ENCODE results near the gene ASAP3. TPM values are rescaled to one million over a fixed set of nuclear protein-coding genes. Genes with fewer than 3 reads are reported as not detected.
"Not testable (repeated sequence)": the region's sequence is repeated elsewhere in the genome, so short reads cannot be mapped to it uniquely, and the experiment has no call there.

The ASAP3 gene
- total RNA-seq, 1 experiment from 2014 or later: 1.6 TPM

- in situ Hi-C loops (cut with HindIII; ENCODE audit: low pct_unique_long_range_greater_than_20kb, low sequenced_read_pairs): no loop called here
These were observed 90.3 kb downstream of the ASAP3 start for GRCh38 chr1:23393706-23394105.

GRCh38 chr1:23392125-23392855, 91.7 kb downstream of the ASAP3 start:
- in situ Hi-C loops (cut with HindIII; ENCODE audit: low pct_unique_long_range_greater_than_20kb, low sequenced_read_pairs): no loop called here
- no peak for DNase-seq (ENCODE audit: low read depth)

More at GRCh38 chr1:23393706-23394105, 90.3 kb downstream of the ASAP3 start:
- DNase-seq (ENCODE audit: low read depth): peak; percentile 89

- in situ Hi-C loops (cut with HindIII; ENCODE audit: low pct_unique_long_range_greater_than_20kb, low sequenced_read_pairs): no loop called here
- no peak for DNase-seq (ENCODE audit: low read depth)
These were observed 94.1 kb downstream of the ASAP3 start for GRCh38 chr1:23389837-23390321.

GRCh38 chr1:23387494-23387893, 96.5 kb downstream of the ASAP3 start:
- in situ Hi-C loops (cut with HindIII; ENCODE audit: low pct_unique_long_range_greater_than_20kb, low sequenced_read_pairs): no loop called here
- no peak for DNase-seq (ENCODE audit: low read depth)

- peak; percentile 71 for DNase-seq (ENCODE audit: low read depth)
- in situ Hi-C loops (cut with HindIII; ENCODE audit: low pct_unique_long_range_greater_than_20kb, low sequenced_read_pairs): no loop called here
These were observed 98.8 kb downstream of the ASAP3 start for GRCh38 chr1:23385119-23385621.

GRCh38 chr1:23384312-23385058, 99.5 kb downstream of the ASAP3 start:
- in situ Hi-C loops (cut with HindIII; ENCODE audit: low pct_unique_long_range_greater_than_20kb, low sequenced_read_pairs): no loop called here
- peak; percentile 76 for DNase-seq (ENCODE audit: low read depth)

GRCh38 chr1:23383577-23384311, 100.2 kb downstream of the ASAP3 start:
- in situ Hi-C loops (cut with HindIII; ENCODE audit: low pct_unique_long_range_greater_than_20kb, low sequenced_read_pairs): no loop called here

GRCh38 chr1:23381233-23381885, 102.6 kb downstream of the ASAP3 start:
- in situ Hi-C loops (cut with HindIII; ENCODE audit: low pct_unique_long_range_greater_than_20kb, low sequenced_read_pairs): no loop called here
- DNase-seq (ENCODE audit: low read depth): no peak

More at GRCh38 chr1:23383577-23384311, 100.2 kb downstream of the ASAP3 start:
- no peak for DNase-seq (ENCODE audit: low read depth)

GRCh38 chr1:23380719-23381118, 103.3 kb downstream of the ASAP3 start:
- in situ Hi-C loops (cut with HindIII; ENCODE audit: low pct_unique_long_range_greater_than_20kb, low sequenced_read_pairs): no loop called here
- no peak for DNase-seq (ENCODE audit: low read depth)

- in situ Hi-C loops (cut with HindIII; ENCODE audit: low pct_unique_long_range_greater_than_20kb, low sequenced_read_pairs); DNase-seq (ENCODE audit: low read depth): not testable (repeated sequence)
These were observed 103.7 kb downstream of the ASAP3 start for GRCh38 chr1:23380236-23380635.

Other genes with a start within 250 kb of the ASAP3 start
- 89.1 and 92.1 TPM in 2 replicates for gene HNRNPR, start 139.9 kb downstream of the ASAP3 start, total RNA-seq (2014; rRNA removed; shearing (Covaris generic); ENCODE audit: low replicate concordance)
- gene ZNF436, start 114.3 kb downstream of the ASAP3 start, total RNA-seq (2014; rRNA removed; shearing (Covaris generic); ENCODE audit: low replicate concordance): 11.6 and 16.4 TPM in 2 replicates
- 0.41 and 1.5 TPM in 2 replicates for gene TCEA3, start 59.4 kb downstream of the ASAP3 start, total RNA-seq (2014; rRNA removed; shearing (Covaris generic); ENCODE audit: low replicate concordance)
- 8.4 and 10.7 TPM in 2 replicates for gene E2F2, start 47.1 kb upstream of the ASAP3 start, total RNA-seq (2014; rRNA removed; shearing (Covaris generic); ENCODE audit: low replicate concordance)
- gene ID3, start 75.3 kb upstream of the ASAP3 start, total RNA-seq (2014; rRNA removed; shearing (Covaris generic); ENCODE audit: low replicate concordance): 460 and 470 TPM in 2 replicates
- 413 and 414 TPM in 2 replicates for gene RPL11, start 207.6 kb upstream of the ASAP3 start, total RNA-seq (2014; rRNA removed; shearing (Covaris generic); ENCODE audit: low replicate concordance)